Activated CD4-positive, CD25-positive, alpha-beta regulatory T cell treated with anti-CD3 and anti-CD28 coated beads, Interleukin-2, amount 50 U/mL, for 16 hours (primary cell): Measurements from ENCODE around the gene CPED1.
A peak's percentile ranks its signal among the peaks of the same experiment; 100 is the strongest.

Source experiments
- DNase-seq: peaks from one replicate; pipeline ENCODE4 v3.0.0-alpha.2; 2020; ENCODE audit warnings: low read depth, low spot score

The CPED1 gene

GRCh38 chr7:120988591-120989256 is at the start of gene CPED1:
Gene CPED1 (plus strand): TSS chr7:120988711. CDS start chr7:120989622, 911 bp downstream.
- DNase-seq, result no peak

GRCh38 chr7:120939345-120939744 is 49.2 kb upstream of the CPED1 start:
- no peak for DNase-seq

GRCh38 chr7:120941064-120941463 is 47.4 kb upstream of the CPED1 start:
- DNase-seq, result no peak

- DNase-seq, result no peak
Measured at GRCh38 chr7:120941856-120942255, 46.7 kb upstream of the CPED1 start.

- no peak for DNase-seq
Measured at GRCh38 chr7:120942861-120943260, 45.6 kb upstream of the CPED1 start.

- no peak for DNase-seq
Measured at GRCh38 chr7:120944826-120945562, 43.5 kb upstream of the CPED1 start.

- no peak for DNase-seq
Measured at GRCh38 chr7:120947980-120948379, 40.5 kb upstream of the CPED1 start.

GRCh38 chr7:120949393-120949911 is 39.1 kb upstream of the CPED1 start:
- DNase-seq, result no peak

GRCh38 chr7:120949998-120950538 is 38.4 kb upstream of the CPED1 start:
- DNase-seq, result no peak

- DNase-seq, result peak; percentile 96
Measured at GRCh38 chr7:120950539-120951308, 37.8 kb upstream of the CPED1 start, which contains the start of gene ING3. Gene ING3 (plus strand): TSS chr7:120950777. CDS start chr7:120950897, 120 bp downstream.

- DNase-seq, result no peak
Measured at GRCh38 chr7:120951309-120951699, 37.2 kb upstream of the CPED1 start.

- DNase-seq, result no peak
Measured at GRCh38 chr7:120951826-120952225, 36.7 kb upstream of the CPED1 start.

- DNase-seq, result no peak
Measured at GRCh38 chr7:120955577-120956149, 32.8 kb upstream of the CPED1 start.

GRCh38 chr7:120959929-120960484 is 28.5 kb upstream of the CPED1 start:
- DNase-seq, result no peak

GRCh38 chr7:120960714-120961113 is 27.8 kb upstream of the CPED1 start:
- no peak for DNase-seq

GRCh38 chr7:120961638-120962173 is 26.8 kb upstream of the CPED1 start:
- DNase-seq, result no peak

- DNase-seq, result no peak
Measured at GRCh38 chr7:120964088-120964487, 24.4 kb upstream of the CPED1 start.

GRCh38 chr7:120966961-120967360 is 21.6 kb upstream of the CPED1 start:
- DNase-seq, result no peak

GRCh38 chr7:120973849-120974248 is 14.7 kb upstream of the CPED1 start:
- no peak for DNase-seq

- DNase-seq, result no peak
Measured at GRCh38 chr7:120979765-120980499, 8.6 kb upstream of the CPED1 start.
